ENCODE measurements around the gene DCAF4. TPM values are rescaled to one million over a fixed set of nuclear protein-coding genes. Genes with fewer than 3 reads are reported as not detected.

DCAF4 gene
- 17.0 to 26.0 TPM (median 23.8 TPM) in 3 replicates for total RNA-seq
- long read RNA-seq, transcript DCAF4-202 (14 exons, 2,024 nt) = major isoform, 11 of 42 reads
- long read RNA-seq, partial matches to known transcripts = 2 of 42 reads
- long read RNA-seq, other reads (novel, unspliced or antisense) = 29 of 42 reads

GRCh38 chr14:72926292-72927028 is at the start of gene DCAF4:
Gene DCAF4 (plus strand): TSS chr14:72926464. CDS start chr14:72937979, 11,515 bp downstream.
- H3K36me3 Mint-ChIP-seq (ENCODE audit: low read depth) = no peaks in the 10 kb centered on the region
- H3K27me3 Mint-ChIP-seq (ENCODE audit: low read depth) = no peaks in the 10 kb centered on the region
- peak; percentile 98 for DNase-seq (ENCODE audit: low spot score)
- peak; percentile 14 for TF ChIP-seq CTCF (IDR thresholded peaks at IDR 0.05)
- no peaks in the 10 kb centered on the region for H3K9me3 Mint-ChIP-seq (ENCODE audit: low read depth)
- H3K4me3 Mint-ChIP-seq (ENCODE audit: unreplicated experiment) = peak within 1 kb of the TSS; percentile 94
- H3K4me1 Mint-ChIP-seq (ENCODE audit: low read depth) = peaks cover 22% of the 10 kb centered on the region
- H3K27ac Mint-ChIP-seq (ENCODE audit: unreplicated experiment) = peak within 1 kb of the TSS; percentile 98

DNA sequence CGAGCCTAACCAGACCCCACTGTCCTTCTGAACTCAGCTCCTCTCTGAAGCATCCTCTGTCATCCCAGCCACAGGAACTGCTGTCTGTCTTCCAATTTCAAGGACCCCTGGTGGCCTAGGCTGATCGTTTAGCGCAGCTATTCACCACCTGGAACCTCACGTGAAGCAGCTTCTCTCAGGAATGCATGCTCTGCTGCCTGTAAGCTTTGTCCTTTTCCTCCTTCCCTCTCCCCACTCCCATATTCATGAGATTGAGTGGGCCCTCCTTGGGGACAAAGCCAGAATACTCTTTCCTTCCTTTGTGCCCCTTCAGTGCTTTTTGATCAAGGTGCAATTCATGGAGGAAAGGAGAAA is 49.6 kb upstream of the DCAF4 start:
- Mint-ChIP-seq H3K27ac (ENCODE audit: unreplicated experiment) (no peak overlapping the region), H3K36me3 (ENCODE audit: low read depth) (no peaks in the 10 kb centered on the region), H3K4me3 (ENCODE audit: unreplicated experiment) (no peak overlapping the region), H3K4me1 (ENCODE audit: low read depth) (no peaks in the 10 kb centered on the region), H3K9me3 (ENCODE audit: low read depth) (no peaks in the 10 kb centered on the region), H3K27me3 (ENCODE audit: low read depth) (no peaks in the 10 kb centered on the region)
- DNase-seq (ENCODE audit: low spot score) = no peak
- TF ChIP-seq CTCF (IDR thresholded peaks at IDR 0.05) = no peak

DNA sequence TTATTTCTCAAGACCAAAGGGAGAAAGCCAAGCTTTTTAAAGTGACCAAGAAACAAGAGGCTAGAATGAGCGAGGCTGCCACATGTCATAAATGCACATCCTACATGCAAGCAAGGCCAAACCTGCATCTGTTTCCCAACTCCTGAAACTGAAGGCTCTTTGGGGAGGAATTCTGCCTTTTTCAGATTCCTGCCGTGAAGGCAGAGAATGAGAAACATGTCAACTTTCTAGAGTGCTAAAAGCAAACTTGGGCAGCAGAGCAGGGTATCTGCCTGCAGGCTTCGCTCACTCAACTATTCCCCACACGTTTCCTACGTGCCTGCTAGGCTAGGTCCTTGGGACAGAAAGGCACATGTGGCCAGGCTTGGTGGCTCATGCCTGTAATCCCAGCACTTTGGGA is 47.5 kb upstream of the DCAF4 start:
- Mint-ChIP-seq H3K36me3 (ENCODE audit: low read depth) (no peaks in the 10 kb centered on the region), H3K4me3 (ENCODE audit: unreplicated experiment) (no peak overlapping the region), H3K9me3 (ENCODE audit: low read depth) (no peaks in the 10 kb centered on the region), H3K27ac (ENCODE audit: unreplicated experiment) (no peak overlapping the region), H3K4me1 (ENCODE audit: low read depth) (no peaks in the 10 kb centered on the region), H3K27me3 (ENCODE audit: low read depth) (no peaks in the 10 kb centered on the region)
- DNase-seq (ENCODE audit: low spot score) = no peak
- TF ChIP-seq CTCF (IDR thresholded peaks at IDR 0.05) = no peak

DNA sequence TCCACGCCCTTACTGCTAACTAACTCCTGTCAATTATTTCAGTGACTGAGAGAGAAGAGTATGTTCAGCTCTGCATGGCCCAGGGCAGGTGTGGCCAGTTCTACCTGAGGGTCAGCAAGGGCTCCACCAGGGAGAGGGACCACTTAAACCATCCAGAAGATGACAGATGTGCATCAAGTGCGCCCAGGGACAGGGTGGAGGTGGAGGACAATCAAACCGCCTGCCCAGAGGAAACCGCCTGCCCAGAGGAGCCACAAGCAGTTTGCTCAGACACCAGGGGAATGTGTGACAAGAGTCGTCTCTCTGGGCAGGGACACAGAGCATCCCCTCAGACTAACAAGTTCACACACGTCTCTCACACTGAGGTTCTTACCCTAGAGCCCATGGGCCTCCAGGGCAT is 46.8 kb upstream of the DCAF4 start:
- Mint-ChIP-seq H3K9me3 (ENCODE audit: low read depth) (no peaks in the 10 kb centered on the region), H3K27me3 (ENCODE audit: low read depth) (no peaks in the 10 kb centered on the region)

DNA sequence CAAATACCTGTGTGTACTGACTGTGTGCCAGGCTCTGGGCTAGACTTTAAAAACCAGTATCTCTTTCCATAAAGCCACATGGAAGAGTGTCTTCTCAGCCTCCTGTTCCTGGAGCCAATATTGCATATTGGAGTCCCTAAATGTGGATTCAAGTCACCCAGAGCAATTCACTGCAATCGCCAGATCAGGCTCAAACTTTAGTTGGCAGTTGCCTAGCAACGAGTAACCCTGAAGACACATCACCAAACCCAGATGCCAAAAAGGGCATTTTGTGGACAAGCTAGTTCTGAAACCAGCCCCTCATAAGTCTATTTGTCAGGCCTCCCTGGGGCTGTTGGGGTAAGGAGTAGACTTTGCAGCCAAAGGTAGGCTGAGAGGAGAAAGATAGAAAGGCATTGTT is 46.1 kb upstream of the DCAF4 start:
- Mint-ChIP-seq H3K4me1 (ENCODE audit: low read depth) (no peaks in the 10 kb centered on the region), H3K9me3 (ENCODE audit: low read depth) (no peaks in the 10 kb centered on the region), H3K36me3 (ENCODE audit: low read depth) (no peaks in the 10 kb centered on the region), H3K27me3 (ENCODE audit: low read depth) (no peaks in the 10 kb centered on the region), H3K4me3 (ENCODE audit: unreplicated experiment) (no peak overlapping the region), H3K27ac (ENCODE audit: unreplicated experiment) (no peak overlapping the region)
- TF ChIP-seq CTCF (IDR thresholded peaks at IDR 0.05) = no peak
- DNase-seq (ENCODE audit: low spot score) = no peak

More for the DNA sequence above, 46.8 kb upstream of the DCAF4 start:
- Mint-ChIP-seq H3K4me1 (ENCODE audit: low read depth) (no peaks in the 10 kb centered on the region), H3K27ac (ENCODE audit: unreplicated experiment) (no peak overlapping the region), H3K36me3 (ENCODE audit: low read depth) (no peaks in the 10 kb centered on the region), H3K4me3 (ENCODE audit: unreplicated experiment) (no peak overlapping the region)
- TF ChIP-seq CTCF (IDR thresholded peaks at IDR 0.05) = no peak
- no peak for DNase-seq (ENCODE audit: low spot score)
